ENCODE results near the gene SLC27A6. TPM values are rescaled to one million over a fixed set of nuclear protein-coding genes. Genes with fewer than 3 reads are reported as not detected.

Gene SLC27A6
- total RNA-seq, 4 donors from 2014 or later, result 2.1 to 16.8 (median 3.1) TPM; not detected in 1

DNA sequence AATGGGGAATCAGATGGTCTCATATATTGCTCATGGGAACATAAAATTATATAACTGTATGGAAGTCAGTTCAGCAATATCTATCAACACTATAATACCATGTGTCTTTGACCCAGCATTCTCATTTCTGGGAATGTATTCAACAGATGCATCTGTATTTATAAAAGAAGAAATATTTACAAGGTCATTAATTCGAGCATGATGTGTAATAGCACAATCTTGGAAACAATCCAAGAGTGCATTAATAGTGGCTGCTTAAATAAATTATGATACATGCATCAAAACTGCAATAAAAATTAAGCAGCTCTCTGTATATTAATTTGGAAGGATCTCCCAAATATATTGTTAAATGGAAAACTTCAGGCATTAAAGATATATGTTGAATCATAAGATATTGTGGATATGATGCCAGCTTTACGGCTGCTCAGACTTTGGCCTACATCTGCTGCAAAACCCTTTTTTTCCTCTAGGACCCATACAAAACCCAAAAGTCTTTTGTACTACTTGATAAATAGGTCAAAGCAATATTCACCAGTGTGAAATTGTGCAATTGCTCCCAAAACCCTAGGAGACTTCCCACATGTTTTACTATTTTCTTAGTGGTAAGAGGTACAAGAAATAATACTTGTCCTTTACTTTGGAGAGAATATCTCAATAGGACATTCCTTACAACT lies 84.0 kb downstream of the SLC27A6 start:
- Histone ChIP-seq H3K27me3 (no peaks in the 10 kb centered on the region), H3K4me1 (no peaks in the 10 kb centered on the region), H3K4me3 (no peak overlapping the region), H3K36me3 (no peaks in the 10 kb centered on the region), H3K9me3 (no peaks in the 10 kb centered on the region), H3K27ac (no peak overlapping the region)
- intact Hi-C loops (cut with DNase I; ENCODE audit: low total_unique reads), result no loop called here
- TF ChIP-seq, protein P1, sequence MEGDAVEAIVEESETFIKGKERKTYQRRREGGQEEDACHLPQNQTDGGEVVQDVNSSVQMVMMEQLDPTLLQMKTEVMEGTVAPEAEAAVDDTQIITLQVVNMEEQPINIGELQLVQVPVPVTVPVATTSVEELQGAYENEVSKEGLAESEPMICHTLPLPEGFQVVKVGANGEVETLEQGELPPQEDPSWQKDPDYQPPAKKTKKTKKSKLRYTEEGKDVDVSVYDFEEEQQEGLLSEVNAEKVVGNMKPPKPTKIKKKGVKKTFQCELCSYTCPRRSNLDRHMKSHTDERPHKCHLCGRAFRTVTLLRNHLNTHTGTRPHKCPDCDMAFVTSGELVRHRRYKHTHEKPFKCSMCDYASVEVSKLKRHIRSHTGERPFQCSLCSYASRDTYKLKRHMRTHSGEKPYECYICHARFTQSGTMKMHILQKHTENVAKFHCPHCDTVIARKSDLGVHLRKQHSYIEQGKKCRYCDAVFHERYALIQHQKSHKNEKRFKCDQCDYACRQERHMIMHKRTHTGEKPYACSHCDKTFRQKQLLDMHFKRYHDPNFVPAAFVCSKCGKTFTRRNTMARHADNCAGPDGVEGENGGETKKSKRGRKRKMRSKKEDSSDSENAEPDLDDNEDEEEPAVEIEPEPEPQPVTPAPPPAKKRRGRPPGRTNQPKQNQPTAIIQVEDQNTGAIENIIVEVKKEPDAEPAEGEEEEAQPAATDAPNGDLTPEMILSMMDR (IDR thresholded peaks at IDR 0.05), result no peak
- no peak for TF ChIP-seq POLR2A (IDR thresholded peaks at IDR 0.05)
- no peak for DNase-seq

DNA sequence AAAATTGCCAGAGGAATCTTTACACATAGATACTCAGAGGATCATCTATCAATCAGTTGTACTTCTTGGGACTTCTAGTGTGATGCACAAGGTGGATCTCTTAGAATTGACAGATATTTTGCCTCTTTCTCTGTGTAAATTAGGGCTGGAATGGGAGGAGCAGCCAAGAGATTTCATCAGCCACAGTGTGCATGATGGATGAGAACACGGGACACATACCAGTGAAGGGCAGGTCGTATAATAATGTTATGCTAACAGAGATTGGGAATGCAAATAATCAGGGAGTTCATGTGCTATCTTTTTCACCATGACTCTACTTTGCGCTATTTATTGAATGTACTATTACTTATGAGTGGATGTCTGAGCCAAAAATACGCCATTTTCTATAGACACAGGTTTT lies 86.0 kb downstream of the SLC27A6 start:
- Histone ChIP-seq H3K36me3 (no peaks in the 10 kb centered on the region), H3K4me1 (no peaks in the 10 kb centered on the region), H3K27me3 (no peaks in the 10 kb centered on the region), H3K9me3 (no peaks in the 10 kb centered on the region), H3K27ac (no peak overlapping the region), H3K4me3 (no peak overlapping the region)
- TF ChIP-seq, protein P1 (IDR thresholded peaks at IDR 0.05), result no peak
- no peak for TF ChIP-seq POLR2A (IDR thresholded peaks at IDR 0.05)
- DNase-seq, result no peak
- intact Hi-C loops (cut with DNase I; ENCODE audit: low total_unique reads), result no loop called here

DNA sequence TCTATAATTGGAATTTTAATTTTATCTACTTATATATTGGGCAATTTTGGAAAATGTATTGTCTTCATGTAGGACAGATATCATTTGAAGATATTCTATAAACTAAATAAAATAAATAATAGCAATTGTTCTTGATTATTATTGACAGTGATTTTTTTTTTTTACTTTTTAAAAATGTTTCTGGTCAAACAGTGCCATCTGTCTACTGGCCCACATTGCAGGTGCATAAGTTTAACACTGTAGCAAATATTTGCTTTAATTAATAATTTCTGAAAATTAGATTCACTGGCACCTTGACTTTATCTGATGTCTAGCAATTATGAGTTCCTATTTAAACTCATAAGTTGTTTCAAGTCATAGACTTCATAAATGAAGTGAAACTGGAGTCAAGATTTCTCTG lies 88.2 kb downstream of the SLC27A6 start:
- H3K9me3 ChIP-seq, result no peaks in the 10 kb centered on the region
- H3K4me1 ChIP-seq, result no peaks in the 10 kb centered on the region
- no peaks in the 10 kb centered on the region for H3K36me3 ChIP-seq
- DNase-seq, result no peak
- H3K27me3 ChIP-seq, result no peaks in the 10 kb centered on the region
- H3K27ac ChIP-seq, result no peak overlapping the region
- intact Hi-C loops (cut with DNase I; ENCODE audit: low total_unique reads), result no loop called here
- no peak overlapping the region for H3K4me3 ChIP-seq
- TF ChIP-seq POLR2A (IDR thresholded peaks at IDR 0.05), result no peak
- TF ChIP-seq, protein P1 (IDR thresholded peaks at IDR 0.05), result no peak

DNA sequence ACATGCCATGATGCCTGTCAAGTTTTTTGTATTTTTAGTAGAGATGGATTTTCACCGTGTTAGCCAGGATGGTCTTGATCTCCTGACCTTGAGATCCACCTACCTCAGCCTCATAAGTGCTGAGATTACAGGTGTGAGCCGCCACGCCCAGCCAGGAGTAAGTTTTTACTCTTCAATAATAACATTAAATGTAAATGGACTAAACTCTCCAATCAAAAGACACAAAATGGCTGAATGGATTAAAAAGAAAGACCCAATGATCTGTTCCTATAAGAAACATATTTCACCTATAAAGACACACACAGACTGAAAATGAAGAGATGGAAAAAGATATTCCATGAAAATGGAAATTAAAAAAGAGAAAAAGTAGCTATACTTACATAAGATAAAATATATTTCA lies 92.0 kb downstream of the SLC27A6 start:
- TF ChIP-seq, protein P1 (IDR thresholded peaks at IDR 0.05), result no peak
- no peak for TF ChIP-seq POLR2A (IDR thresholded peaks at IDR 0.05)
- Histone ChIP-seq H3K36me3 (no peaks in the 10 kb centered on the region), H3K9me3 (no peaks in the 10 kb centered on the region), H3K4me1 (no peaks in the 10 kb centered on the region), H3K4me3 (no peak overlapping the region), H3K27me3 (no peaks in the 10 kb centered on the region), H3K27ac (no peak overlapping the region)
- no peak for DNase-seq
- intact Hi-C loops (cut with DNase I; ENCODE audit: low total_unique reads), result no loop called here

DNA sequence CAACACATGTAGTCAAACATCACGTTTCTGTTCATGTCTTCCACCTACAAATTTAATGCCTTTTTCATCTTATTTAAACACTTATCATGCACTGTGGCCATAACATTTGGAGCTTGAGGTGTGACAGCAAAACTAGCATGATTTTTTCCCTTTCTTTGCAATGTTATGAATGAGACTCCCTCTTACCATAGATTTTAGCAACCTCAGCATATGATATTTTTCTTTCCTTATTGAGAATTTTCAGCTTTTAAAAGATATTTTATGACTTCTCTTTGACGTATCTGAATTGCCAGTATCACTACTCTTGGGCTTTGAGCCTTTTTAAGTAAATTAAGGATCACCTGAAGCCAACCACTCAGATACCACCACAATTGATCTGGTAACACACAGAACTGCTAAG lies 96.6 kb downstream of the SLC27A6 start:
- Histone ChIP-seq H3K27ac (no peak overlapping the region), H3K27me3 (no peaks in the 10 kb centered on the region), H3K4me1 (no peaks in the 10 kb centered on the region), H3K36me3 (no peaks in the 10 kb centered on the region), H3K9me3 (no peaks in the 10 kb centered on the region), H3K4me3 (no peak overlapping the region)
- no peak for DNase-seq
- TF ChIP-seq POLR2A (IDR thresholded peaks at IDR 0.05), result no peak
- TF ChIP-seq, protein P1 (IDR thresholded peaks at IDR 0.05), result no peak
- intact Hi-C loops (cut with DNase I; ENCODE audit: low total_unique reads), result no loop called here
